ENCODE results near the gene OR10G3.

DNA sequence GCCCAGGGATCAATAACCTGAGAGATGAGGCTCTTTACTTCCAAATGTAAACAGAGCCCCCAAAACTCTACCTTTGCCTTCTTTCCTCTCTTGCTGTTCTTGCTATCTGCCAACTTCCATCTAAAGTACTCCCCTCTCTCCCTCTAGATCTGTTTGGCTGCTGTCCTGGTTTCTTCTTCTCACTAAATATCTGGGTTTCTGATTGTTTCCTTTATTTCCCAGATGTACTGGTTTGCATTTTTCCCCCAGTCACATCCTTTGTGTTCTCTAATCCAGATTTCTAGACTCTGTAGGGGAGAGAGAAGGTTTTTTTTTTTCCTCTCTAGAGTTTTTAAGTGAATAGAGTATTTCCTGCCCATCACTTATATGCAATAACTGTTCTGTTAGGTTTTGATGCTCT lies 46.6 kb downstream of the OR10G3 start:
- TF ChIP-seq, protein P1, sequence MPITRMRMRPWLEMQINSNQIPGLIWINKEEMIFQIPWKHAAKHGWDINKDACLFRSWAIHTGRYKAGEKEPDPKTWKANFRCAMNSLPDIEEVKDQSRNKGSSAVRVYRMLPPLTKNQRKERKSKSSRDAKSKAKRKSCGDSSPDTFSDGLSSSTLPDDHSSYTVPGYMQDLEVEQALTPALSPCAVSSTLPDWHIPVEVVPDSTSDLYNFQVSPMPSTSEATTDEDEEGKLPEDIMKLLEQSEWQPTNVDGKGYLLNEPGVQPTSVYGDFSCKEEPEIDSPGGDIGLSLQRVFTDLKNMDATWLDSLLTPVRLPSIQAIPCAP (CRISPR knock-in tag; IDR thresholded peaks at IDR 0.05; ENCODE audit: low read depth), result no peak
- TF ChIP-seq FOXP1 (IDR thresholded peaks at IDR 0.05) (no peak), FOXP1 (CRISPR knock-in tag; IDR thresholded peaks at IDR 0.05) (no peak), STAG1 (CRISPR knock-in tag; IDR thresholded peaks at IDR 0.05) (no peak), NR2F2 (IDR thresholded peaks at IDR 0.05; ENCODE audit: borderline replicate concordance, low read depth) (no peak), NFATC3 (CRISPR knock-in tag; IDR thresholded peaks at IDR 0.05) (no peak)
- TF ChIP-seq, protein P2, sequence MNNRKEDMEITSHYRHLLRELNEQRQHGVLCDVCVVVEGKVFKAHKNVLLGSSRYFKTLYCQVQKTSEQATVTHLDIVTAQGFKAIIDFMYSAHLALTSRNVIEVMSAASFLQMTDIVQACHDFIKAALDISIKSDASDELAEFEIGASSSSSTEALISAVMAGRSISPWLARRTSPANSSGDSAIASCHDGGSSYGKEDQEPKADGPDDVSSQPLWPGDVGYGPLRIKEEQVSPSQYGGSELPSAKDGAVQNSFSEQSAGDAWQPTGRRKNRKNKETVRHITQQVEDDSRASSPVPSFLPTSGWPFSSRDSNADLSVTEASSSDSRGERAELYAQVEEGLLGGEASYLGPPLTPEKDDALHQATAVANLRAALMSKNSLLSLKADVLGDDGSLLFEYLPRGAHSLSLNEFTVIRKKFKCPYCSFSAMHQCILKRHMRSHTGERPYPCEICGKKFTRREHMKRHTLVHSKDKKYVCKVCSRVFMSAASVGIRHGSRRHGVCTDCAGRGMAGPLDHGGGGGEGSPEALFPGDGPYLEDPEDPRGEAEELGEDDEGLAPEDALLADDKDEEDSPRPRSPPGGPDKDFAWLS (CRISPR knock-in tag; IDR thresholded peaks at IDR 0.05; ENCODE audit: borderline replicate concordance), result no peak

All from HepG2 (cell line).